ENCODE results near the gene TRPM3.

Gene TRPM3

DNA sequence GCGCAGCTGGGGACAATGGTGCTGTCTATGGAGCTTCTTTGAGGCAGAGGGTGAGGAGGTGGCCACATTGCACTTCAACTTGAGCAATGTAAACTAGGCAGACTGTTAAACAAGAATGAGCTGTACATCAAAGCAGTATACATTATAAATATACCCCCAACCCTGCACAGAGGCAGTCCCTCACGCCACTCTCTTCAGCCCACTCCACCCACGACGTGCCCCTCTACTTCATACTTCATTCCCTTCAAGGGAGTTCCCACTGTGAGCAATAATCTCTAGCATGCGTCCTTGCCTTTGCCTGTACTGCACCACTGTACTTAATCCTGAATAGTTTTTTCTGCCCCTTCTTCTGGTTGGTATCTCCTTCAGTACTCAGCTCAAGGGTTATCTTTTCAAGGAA, 14.4 kb downstream of the TRPM3 start:
- TF ChIP-seq, protein P1, sequence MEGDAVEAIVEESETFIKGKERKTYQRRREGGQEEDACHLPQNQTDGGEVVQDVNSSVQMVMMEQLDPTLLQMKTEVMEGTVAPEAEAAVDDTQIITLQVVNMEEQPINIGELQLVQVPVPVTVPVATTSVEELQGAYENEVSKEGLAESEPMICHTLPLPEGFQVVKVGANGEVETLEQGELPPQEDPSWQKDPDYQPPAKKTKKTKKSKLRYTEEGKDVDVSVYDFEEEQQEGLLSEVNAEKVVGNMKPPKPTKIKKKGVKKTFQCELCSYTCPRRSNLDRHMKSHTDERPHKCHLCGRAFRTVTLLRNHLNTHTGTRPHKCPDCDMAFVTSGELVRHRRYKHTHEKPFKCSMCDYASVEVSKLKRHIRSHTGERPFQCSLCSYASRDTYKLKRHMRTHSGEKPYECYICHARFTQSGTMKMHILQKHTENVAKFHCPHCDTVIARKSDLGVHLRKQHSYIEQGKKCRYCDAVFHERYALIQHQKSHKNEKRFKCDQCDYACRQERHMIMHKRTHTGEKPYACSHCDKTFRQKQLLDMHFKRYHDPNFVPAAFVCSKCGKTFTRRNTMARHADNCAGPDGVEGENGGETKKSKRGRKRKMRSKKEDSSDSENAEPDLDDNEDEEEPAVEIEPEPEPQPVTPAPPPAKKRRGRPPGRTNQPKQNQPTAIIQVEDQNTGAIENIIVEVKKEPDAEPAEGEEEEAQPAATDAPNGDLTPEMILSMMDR (IDR thresholded peaks at IDR 0.05; ENCODE audit: low read depth, low read length) = no peak
- H3K4me3 ChIP-seq (ENCODE audit: low read depth, low read length) = no peak overlapping the region

DNA sequence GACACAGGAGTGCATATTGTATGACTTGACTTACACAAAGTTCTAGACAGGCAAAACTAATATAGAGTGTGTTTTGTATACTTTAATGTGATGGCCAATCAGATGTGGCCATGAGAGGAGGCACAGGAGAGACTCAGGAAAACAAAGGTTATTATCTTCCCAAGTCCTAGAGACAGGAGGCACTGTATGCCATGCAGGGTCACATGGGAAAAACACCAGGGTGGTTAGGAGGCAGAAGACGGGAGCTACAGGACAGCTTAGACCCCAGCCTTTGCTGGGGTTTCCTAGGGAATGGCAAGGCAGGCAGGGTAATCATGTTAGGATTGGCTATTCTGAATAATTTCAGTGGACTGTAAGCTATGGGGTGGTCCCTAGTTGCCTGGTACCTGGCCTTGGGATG, 16.2 kb downstream of the TRPM3 start:
- TF ChIP-seq, protein P1 (IDR thresholded peaks at IDR 0.05; ENCODE audit: low read depth, low read length) = no peak
- no peak overlapping the region for H3K4me3 ChIP-seq (ENCODE audit: low read depth, low read length)

- H3K4me3 ChIP-seq (ENCODE audit: low read depth, low read length) = no peak overlapping the region
- TF ChIP-seq, protein P1 (IDR thresholded peaks at IDR 0.05; ENCODE audit: low read depth, low read length) = no peak
Measured at GRCh38 chr9:71098801-71099200, 22.6 kb downstream of the TRPM3 start.

GRCh38 chr9:71097671-71098070, 23.8 kb downstream of the TRPM3 start:
- TF ChIP-seq, protein P1 (IDR thresholded peaks at IDR 0.05; ENCODE audit: low read depth, low read length) = no peak
- H3K4me3 ChIP-seq (ENCODE audit: low read depth, low read length) = no peak overlapping the region

DNA sequence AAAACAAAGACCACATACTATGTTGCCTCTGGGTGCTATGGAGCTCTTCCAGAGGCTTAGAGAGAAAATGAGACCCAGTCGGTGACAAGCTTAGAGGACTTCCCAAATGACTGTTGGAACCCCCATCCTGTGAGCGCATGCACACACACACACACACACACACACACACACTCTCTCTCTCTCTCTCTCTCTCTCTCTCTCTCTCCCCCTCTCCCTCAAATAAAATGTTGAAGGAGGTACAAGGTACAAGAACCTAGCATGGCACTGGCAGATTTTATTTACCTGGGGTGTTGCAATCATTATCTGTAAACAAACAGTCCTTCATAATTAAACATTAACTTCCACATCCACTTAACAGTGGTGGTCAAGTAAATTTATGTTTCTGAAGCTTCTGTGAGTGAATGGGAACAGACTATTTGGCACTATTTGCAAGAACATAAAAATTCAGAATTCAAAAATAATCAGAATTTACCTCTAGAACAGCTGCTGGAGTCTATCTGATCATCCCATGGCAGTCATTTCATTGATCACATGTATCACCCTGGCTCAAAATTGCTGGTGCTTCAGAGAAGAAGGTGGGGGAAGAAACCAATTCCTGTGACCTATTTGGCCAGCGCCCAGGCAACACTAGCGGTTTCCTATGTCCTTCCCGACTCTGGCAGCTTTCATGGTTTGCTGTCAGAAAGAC, 24.9 kb downstream of the TRPM3 start:
- TF ChIP-seq, protein P1 (IDR thresholded peaks at IDR 0.05; ENCODE audit: low read depth, low read length) = no peak
- H3K4me3 ChIP-seq (ENCODE audit: low read depth, low read length) = no peak overlapping the region

GRCh38 chr9:71094708-71095251, 26.6 kb downstream of the TRPM3 start:
- no peak overlapping the region for H3K4me3 ChIP-seq (ENCODE audit: low read depth, low read length)
- TF ChIP-seq, protein P1 (IDR thresholded peaks at IDR 0.05; ENCODE audit: low read depth, low read length) = no peak

DNA sequence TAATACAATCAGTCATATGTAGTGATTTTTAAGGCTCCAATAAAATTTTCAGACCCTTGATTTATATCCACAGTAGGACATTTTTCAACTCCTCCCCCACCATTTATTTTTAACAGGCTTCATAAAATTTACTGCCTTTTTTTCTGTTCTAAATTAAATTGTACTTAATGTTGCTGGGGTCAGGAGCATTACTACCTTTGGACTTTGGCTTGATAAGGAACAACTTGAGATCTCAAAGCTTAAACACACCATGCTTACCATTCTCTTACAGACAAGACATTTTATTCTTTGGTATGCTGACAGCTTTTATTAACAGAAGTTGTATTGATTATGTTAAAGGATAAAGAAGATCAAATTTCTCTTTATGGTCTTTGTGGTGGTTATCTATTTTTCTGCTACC, 30.5 kb downstream of the TRPM3 start:
- TF ChIP-seq, protein P1 (IDR thresholded peaks at IDR 0.05; ENCODE audit: low read depth, low read length) = no peak
- no peak overlapping the region for H3K4me3 ChIP-seq (ENCODE audit: low read depth, low read length)

All from WI38 (cell line).